Measurements from ENCODE around the gene KCNJ16.

The KCNJ16 gene

GRCh38 chr17:70158180-70158579 is 83.2 kb downstream of the KCNJ16 start:
- ATAC-seq = no peak
- no peak overlapping the region for H3K27ac Mint-ChIP-seq
- H3K4me3 Mint-ChIP-seq = no peak overlapping the region
- H3K9me3 Mint-ChIP-seq = no peaks in the 10 kb centered on the region
- no peaks in the 10 kb centered on the region for H3K4me1 Mint-ChIP-seq
- H3K36me3 Mint-ChIP-seq = no peaks in the 10 kb centered on the region
- H3K27me3 Mint-ChIP-seq = no peaks in the 10 kb centered on the region

GRCh38 chr17:70158591-70158990 is 83.6 kb downstream of the KCNJ16 start:
- no peaks in the 10 kb centered on the region for H3K36me3 Mint-ChIP-seq
- H3K4me3 Mint-ChIP-seq = no peak overlapping the region
- H3K4me1 Mint-ChIP-seq = no peaks in the 10 kb centered on the region
- no peak overlapping the region for H3K27ac Mint-ChIP-seq
- H3K27me3 Mint-ChIP-seq = no peaks in the 10 kb centered on the region
- H3K9me3 Mint-ChIP-seq = no peaks in the 10 kb centered on the region
- ATAC-seq = no peak

GRCh38 chr17:70159980-70160379 is 85.0 kb downstream of the KCNJ16 start:
- Mint-ChIP-seq H3K4me1 (no peaks in the 10 kb centered on the region), H3K4me3 (no peak overlapping the region), H3K36me3 (no peaks in the 10 kb centered on the region), H3K27me3 (no peaks in the 10 kb centered on the region), H3K27ac (no peak overlapping the region), H3K9me3 (no peaks in the 10 kb centered on the region)
- no peak for ATAC-seq

- Mint-ChIP-seq H3K36me3 (no peaks in the 10 kb centered on the region), H3K9me3 (no peaks in the 10 kb centered on the region), H3K27ac (no peak overlapping the region), H3K27me3 (peaks cover 6% of the 10 kb centered on the region), H3K4me1 (no peaks in the 10 kb centered on the region), H3K4me3 (no peak overlapping the region)
- ATAC-seq = no peak
These were observed 86.5 kb downstream of the KCNJ16 start for GRCh38 chr17:70161519-70161918.

- Mint-ChIP-seq H3K4me3 (no peak overlapping the region), H3K36me3 (no peaks in the 10 kb centered on the region), H3K27me3 (peaks cover 39% of the 10 kb centered on the region), H3K9me3 (no peaks in the 10 kb centered on the region), H3K4me1 (peaks cover 18% of the 10 kb centered on the region), H3K27ac (no peak overlapping the region)
- no peak for ATAC-seq
These were observed 90.4 kb downstream of the KCNJ16 start for GRCh38 chr17:70165383-70165782.

- Mint-ChIP-seq H3K27ac (no peak overlapping the region), H3K27me3 (peaks cover 50% of the 10 kb centered on the region), H3K4me1 (peaks cover 18% of the 10 kb centered on the region), H3K9me3 (no peaks in the 10 kb centered on the region), H3K4me3 (no peak overlapping the region), H3K36me3 (no peaks in the 10 kb centered on the region)
- no peak for ATAC-seq
These were observed 91.6 kb downstream of the KCNJ16 start for GRCh38 chr17:70166615-70167014.

- ATAC-seq = peak; percentile 11
- Mint-ChIP-seq H3K4me1 (peaks cover 18% of the 10 kb centered on the region), H3K27ac (no peak overlapping the region), H3K4me3 (peak overlapping the region; percentile 60), H3K36me3 (no peaks in the 10 kb centered on the region), H3K9me3 (no peaks in the 10 kb centered on the region), H3K27me3 (peaks cover 63% of the 10 kb centered on the region)
These were observed 93.3 kb downstream of the KCNJ16 start for GRCh38 chr17:70168044-70168976.

- no peak within 1 kb of the TSS for H3K27ac Mint-ChIP-seq
- peaks cover 63% of the 10 kb centered on the region for H3K27me3 Mint-ChIP-seq
- no peaks in the 10 kb centered on the region for H3K9me3 Mint-ChIP-seq
- peak within 1 kb of the TSS; percentile 60 for H3K4me3 Mint-ChIP-seq
- H3K36me3 Mint-ChIP-seq = no peaks in the 10 kb centered on the region
- peaks cover 18% of the 10 kb centered on the region for H3K4me1 Mint-ChIP-seq
- ATAC-seq = peak; percentile 83
These were observed 94.1 kb downstream of the KCNJ16 start, which contains the start of gene KCNJ2 for GRCh38 chr17:70168977-70169708. Gene KCNJ2, plus strand, starts transcription at chr17:70169532. Its CDS starts 5,508 bp downstream, at chr17:70175040.

GRCh38 chr17:70169709-70170597 is 94.9 kb downstream of the KCNJ16 start:
- ATAC-seq = no peak
- peak overlapping the region; percentile 11 for H3K4me3 Mint-ChIP-seq
- H3K4me1 Mint-ChIP-seq = peaks cover 18% of the 10 kb centered on the region
- peaks cover 63% of the 10 kb centered on the region for H3K27me3 Mint-ChIP-seq
- no peaks in the 10 kb centered on the region for H3K9me3 Mint-ChIP-seq
- no peaks in the 10 kb centered on the region for H3K36me3 Mint-ChIP-seq
- H3K27ac Mint-ChIP-seq = no peak overlapping the region

GRCh38 chr17:70171159-70171558 is 96.1 kb downstream of the KCNJ16 start:
- H3K36me3 Mint-ChIP-seq = no peaks in the 10 kb centered on the region
- H3K4me1 Mint-ChIP-seq = peaks cover 18% of the 10 kb centered on the region
- H3K27me3 Mint-ChIP-seq = peaks cover 61% of the 10 kb centered on the region
- H3K4me3 Mint-ChIP-seq = no peak overlapping the region
- H3K27ac Mint-ChIP-seq = no peak overlapping the region
- ATAC-seq = no peak
- H3K9me3 Mint-ChIP-seq = no peaks in the 10 kb centered on the region

- Mint-ChIP-seq H3K27ac (no peak overlapping the region), H3K4me1 (peaks cover 18% of the 10 kb centered on the region), H3K27me3 (peaks cover 48% of the 10 kb centered on the region), H3K9me3 (no peaks in the 10 kb centered on the region), H3K36me3 (no peaks in the 10 kb centered on the region), H3K4me3 (no peak overlapping the region)
- ATAC-seq = no peak
These were observed 97.4 kb downstream of the KCNJ16 start for GRCh38 chr17:70172449-70172848.

- no peak for ATAC-seq
- H3K4me3 Mint-ChIP-seq = no peak overlapping the region
- no peak overlapping the region for H3K27ac Mint-ChIP-seq
These were observed 97.9 kb downstream of the KCNJ16 start for GRCh38 chr17:70172923-70173322.

GRCh38 chr17:70173681-70174080 is 98.7 kb downstream of the KCNJ16 start:
- no peak for ATAC-seq
- Mint-ChIP-seq H3K27me3 (peaks cover 38% of the 10 kb centered on the region), H3K36me3 (no peaks in the 10 kb centered on the region), H3K4me1 (peaks cover 10% of the 10 kb centered on the region), H3K27ac (no peak overlapping the region), H3K4me3 (no peak overlapping the region), H3K9me3 (no peaks in the 10 kb centered on the region)

More at GRCh38 chr17:70172923-70173322, 97.9 kb downstream of the KCNJ16 start:
- H3K9me3 Mint-ChIP-seq = no peaks in the 10 kb centered on the region
- peaks cover 46% of the 10 kb centered on the region for H3K27me3 Mint-ChIP-seq
- peaks cover 18% of the 10 kb centered on the region for H3K4me1 Mint-ChIP-seq
- no peaks in the 10 kb centered on the region for H3K36me3 Mint-ChIP-seq

- ATAC-seq = no peak
- no peaks in the 10 kb centered on the region for H3K36me3 Mint-ChIP-seq
- peaks cover 5% of the 10 kb centered on the region for H3K9me3 Mint-ChIP-seq
- no peak overlapping the region for H3K4me3 Mint-ChIP-seq
- H3K27ac Mint-ChIP-seq = no peak overlapping the region
- H3K27me3 Mint-ChIP-seq = peaks cover 17% of the 10 kb centered on the region
- H3K4me1 Mint-ChIP-seq = no peaks in the 10 kb centered on the region
These were observed 106.4 kb downstream of the KCNJ16 start for GRCh38 chr17:70181376-70181775.

GRCh38 chr17:70181866-70182265 is 106.8 kb downstream of the KCNJ16 start:
- peaks cover 17% of the 10 kb centered on the region for H3K27me3 Mint-ChIP-seq
- H3K27ac Mint-ChIP-seq = no peak overlapping the region
- H3K4me1 Mint-ChIP-seq = no peaks in the 10 kb centered on the region
- no peak for ATAC-seq
- peaks cover 5% of the 10 kb centered on the region for H3K9me3 Mint-ChIP-seq
- H3K4me3 Mint-ChIP-seq = no peak overlapping the region
- H3K36me3 Mint-ChIP-seq = no peaks in the 10 kb centered on the region
